B cell (primary cell): ENCODE results near the gene PICK1. TPM values are rescaled to one million over a fixed set of nuclear protein-coding genes. Genes with fewer than 3 reads are reported as not detected.
A peak's percentile ranks its signal among the peaks of the same experiment; 100 is the strongest.

Experiments
- ATAC-seq: fragments of 200-7000 bp; cut with Tn5 transposase; one replicate; pipeline ENCODE4 v1.10.0; 2021; ENCODE audit warnings: low read depth, mild to moderate bottlenecking, moderate number of reproducible peaks, moderate library complexity
- CTCF ChIA-PET: fragments of 350-600 bp; sonication (Branson Sonifier 250); formaldehyde crosslinking; loops from one replicate; lab custom pipeline; 2021; ENCODE audit warnings: antibody characterized with exemption, inconsistent platforms; lab: Charles Lee
- POLR2A ChIA-PET: fragments of 350-600 bp; sonication (Branson Sonifier 250); formaldehyde crosslinking; loops from one replicate; lab custom pipeline; 2021; ENCODE audit warnings: antibody characterized with exemption; lab: Charles Lee
- DNase-seq: peaks from one replicate; pipeline ENCODE4 v3.0.0; 2013
- H2AFZ ChIP-seq: 2 replicates; pipeline ENCODE4 v1.6.1; 2012; ENCODE audit warnings: mild to moderate bottlenecking, low read depth, low read length; ENCODE audit not compliant: insufficient read depth, poor library complexity, severe bottlenecking
- H3K27ac ChIP-seq, 2 donors: 1 replicate in 1 of 2; 2 replicates in 1 of 2; pipeline ENCODE4 v1.5.1; 2012 to 2013; ENCODE audit warnings: low read length in 2 of 2, mild to moderate bottlenecking in 2 of 2, moderate library complexity in 1 of 2
- H3K27me3 ChIP-seq, 4 experiments: fragments of 200-600 bp in 1 of 4; sonication (generic) in 1 of 4; replicated peaks in 1 of 4; 1 replicate in 2 of 4; 2 replicates in 2 of 4; pipeline versions ENCODE4 v1.6.1 to v1.7.0; 2013 to 2016; ENCODE audit warnings: low read length in 3 of 4, mild to moderate bottlenecking in 2 of 4, mixed read lengths in 1 of 4, moderate library complexity in 1 of 4; ENCODE audit not compliant: insufficient read depth in 4 of 4, control insufficient read depth in 3 of 4; ENCODE audit errors: control extremely low read depth in 1 of 4
- H3K36me3 ChIP-seq, 2 experiments: replicated peaks in 1 of 2; 1 replicate in 1 of 2; 2 replicates in 1 of 2; pipeline versions ENCODE4 v1.6.1 to v1.7.1; 2013; ENCODE audit warnings: low read length in 1 of 2; ENCODE audit not compliant: insufficient read depth in 2 of 2, control insufficient read depth in 1 of 2; ENCODE audit errors: control extremely low read depth in 1 of 2, extremely low read depth in 1 of 2
- H3K4me1 ChIP-seq, 2 donors: fragments of 200-600 bp in 1 of 2; sonication (generic) in 1 of 2; 1 replicate in 1 of 2; 2 replicates in 1 of 2; pipeline versions ENCODE4 v1.5.1 to v1.6.1; 2013 to 2017; ENCODE audit warnings: low read length in 2 of 2; ENCODE audit not compliant: control insufficient read depth in 2 of 2, insufficient read depth in 2 of 2
- H3K4me2 ChIP-seq: replicated peaks from 2 replicates; pipeline ENCODE3; 2012; ENCODE audit warnings: mild to moderate bottlenecking, low read depth, low read length; ENCODE audit not compliant: poor library complexity, severe bottlenecking
- H3K4me3 ChIP-seq, 5 experiments: fragments of 200-600 bp in 1 of 5; sonication (generic) in 1 of 5; 1 replicate in 3 of 5; 2 replicates in 2 of 5; pipeline versions ENCODE4 v1.5.1 to v1.7.0; 2011 to 2016; ENCODE audit warnings: low read length in 4 of 5, mild to moderate bottlenecking in 4 of 5, low read depth in 2 of 5, control low read depth in 1 of 5, moderate library complexity in 1 of 5; ENCODE audit not compliant: insufficient read depth in 1 of 5; ENCODE audit errors: control extremely low read depth in 1 of 5, extremely low read depth in 1 of 5
- H3K79me2 ChIP-seq: fragments of 200-600 bp; sonication (generic); one replicate; pipeline ENCODE4 v1.6.0; 2016; ENCODE audit warnings: low read length; ENCODE audit not compliant: control insufficient read depth, insufficient read depth
- H3K9ac ChIP-seq: fragments of 200-600 bp; sonication (generic); 2 replicates; pipeline ENCODE4 v1.6.1; 2017; ENCODE audit warnings: mild to moderate bottlenecking, low read length, moderate library complexity
- H3K9me3 ChIP-seq, 3 donors: one replicate each; pipeline versions ENCODE4 v1.6.1 to v1.7.1; 2013; ENCODE audit warnings: low read length in 2 of 3; ENCODE audit not compliant: control insufficient read depth in 2 of 3, insufficient read depth in 1 of 3; ENCODE audit errors: control extremely low read depth in 1 of 3
- H4K20me1 ChIP-seq: 2 replicates; pipeline ENCODE4 v1.6.0; 2012; ENCODE audit warnings: mild to moderate bottlenecking, low read length; ENCODE audit not compliant: insufficient read depth, control insufficient read depth, poor library complexity, severe bottlenecking
- H3K27ac Mint-ChIP-seq: one replicate; pipeline ENCODE4 v1.8.0; 2021; ENCODE audit warnings: mixed read lengths
- H3K27me3 Mint-ChIP-seq: one replicate; pipeline ENCODE4 v1.8.0; 2021; ENCODE audit warnings: mixed read lengths
- H3K4me1 Mint-ChIP-seq: one replicate; pipeline ENCODE4 v1.8.0; 2021; ENCODE audit warnings: mixed read lengths
- H3K4me3 Mint-ChIP-seq: one replicate; pipeline ENCODE4 v1.8.0; 2021; ENCODE audit warnings: mixed read lengths
- H3K9me3 Mint-ChIP-seq: one replicate; pipeline ENCODE4 v1.8.0; 2022; ENCODE audit warnings: mixed read lengths; ENCODE audit not compliant: insufficient read depth
- CTCF ChIP-seq: fragments of 200-600 bp; IDR thresholded peaks from one replicate; pipeline ENCODE4 v1.8.0; 2022; ENCODE audit warnings: antibody characterized with exemption, mild to moderate bottlenecking
- EZH2 ChIP-seq: IDR thresholded peaks from 2 replicates; pipeline ENCODE4 v1.6.1; 2012; ENCODE audit warnings: borderline replicate concordance, low read depth, mild to moderate bottlenecking, moderate library complexity, low read length; ENCODE audit not compliant: insufficient read depth, poor library complexity, severe bottlenecking
- WGBS: methylation state at CpG from one replicate; pipeline ENCODE4 v1.1.5; 2013; ENCODE audit warnings: missing lambda C conversion rate; ENCODE audit not compliant: insufficient coverage; 5-methylcytosine and 5-hydroxymethylcytosine counted together
- intact Hi-C: fragments of 100-400 bp; cut with micrococcal nuclease; formaldehyde crosslinking; loops from one replicate; pipeline ENCODE4 v1.10.0; 2022
- polyA plus RNA-seq: library from polyadenylated mRNA; depleted of rRNA; stranded (reverse); fragments of >200 nt; gene quantifications from 2 replicates; pipeline ENCODE4 v1.2.3, GENCODE V29; 2012
- total RNA-seq, 2 donors: library from RNA; stranded (reverse); fragments of 120-200 nt in 1 of 2; gene quantifications; 1 replicate in 1 of 2; 2 replicates in 1 of 2; pipeline versions ENCODE4 v1.2.3 to v1.2.4, GENCODE V29; 2013 to 2022

The PICK1 gene
- total and polyA plus RNA-seq, 2 donors (not counting 1 experiment from before 2014, with no cell fraction given) = 34.2 to 37.4 TPM

- H3K4me3 Mint-ChIP-seq = no peak overlapping the region
- no peak for ATAC-seq
- H3K27ac Mint-ChIP-seq = peak overlapping the region; percentile 50
- Histone ChIP-seq H3K79me2 (no peaks in the 10 kb centered on the region), H2AFZ (no peak overlapping the region), H3K36me3 (no peaks in the 10 kb centered on the region), H3K9me3 (peaks cover 0 to 7% (median 0%) of the 10 kb centered on the region in 3 donors), H4K20me1 (no peaks in the 10 kb centered on the region), H3K4me1 (peaks cover 0 to under 1% of the 10 kb centered on the region in 2 donors), H3K9ac (no peak overlapping the region), H3K4me2 (no peak overlapping the region), H3K27me3 (no peaks in the 10 kb centered on the region), H3K27ac (no peak overlapping the region), H3K4me3 (no peak overlapping the region)
- peaks cover 2% of the 10 kb centered on the region for H3K4me1 Mint-ChIP-seq
- intact Hi-C loops = loop anchor here (5.0 kb wide), 1 partner anchor 93 kb away; the partner anchor contains the start of gene MAFF
- peak; percentile 28 for DNase-seq
- ChIA-PET POLR2A (no interaction called here), CTCF (no interaction called here)
- no peak for TF ChIP-seq CTCF
- TF ChIP-seq EZH2 = no peak
- H3K9me3 Mint-ChIP-seq = no peaks in the 10 kb centered on the region
- no peaks in the 10 kb centered on the region for H3K27me3 Mint-ChIP-seq
- 94% methylated on average over 18 of the region's 22 CpGs for WGBS
Observed at GRCh38 chr22:38109371-38110001, 52.3 kb downstream of the PICK1 start.
